Adipocyte (in vitro differentiated cells): ENCODE results near the gene DPYD.

Experiments used
- DNase-seq: peaks from one replicate; pipeline ENCODE4 v3.0.0-alpha.2; 2015; ENCODE audit warnings: low read depth
- H3K27me3 ChIP-seq: replicated peaks from 2 replicates; pipeline ENCODE4 v1.7.0; 2013; ENCODE audit warnings: mild to moderate bottlenecking, low read length, moderate library complexity; ENCODE audit not compliant: control insufficient read depth, insufficient read depth
- H3K36me3 ChIP-seq: 2 replicates; pipeline ENCODE4 v1.7.0; 2013; ENCODE audit warnings: low read length, mild to moderate bottlenecking, moderate library complexity; ENCODE audit not compliant: control insufficient read depth, insufficient read depth, severe bottlenecking
- H3K4me1 ChIP-seq: 2 replicates; pipeline ENCODE4 v1.7.0; 2013; ENCODE audit warnings: mild to moderate bottlenecking, low read length, moderate library complexity; ENCODE audit not compliant: control insufficient read depth, insufficient read depth
- H3K4me3 ChIP-seq: 2 replicates; pipeline ENCODE4 v1.7.0; 2013; ENCODE audit warnings: mild to moderate bottlenecking, low read length, moderate library complexity
- H3K9ac ChIP-seq: 2 replicates; pipeline ENCODE4 v1.7.0; 2013; ENCODE audit warnings: mild to moderate bottlenecking, low read length, moderate library complexity
- H3K9me3 ChIP-seq: 2 replicates; pipeline ENCODE4 v1.7.0; 2013; ENCODE audit warnings: mild to moderate bottlenecking, low read length, moderate library complexity; ENCODE audit not compliant: control insufficient read depth

DPYD gene

GRCh38 chr1:97529600-97529999, 391.2 kb downstream of the DPYD start:
- Histone ChIP-seq H3K9ac (no peak overlapping the region), H3K36me3 (no peaks in the 10 kb centered on the region), H3K4me3 (no peak overlapping the region), H3K9me3 (no peaks in the 10 kb centered on the region), H3K27me3 (no peaks in the 10 kb centered on the region), H3K4me1 (no peaks in the 10 kb centered on the region)
- no peak for DNase-seq

GRCh38 chr1:97524211-97524610, 396.6 kb downstream of the DPYD start:
- Histone ChIP-seq H3K36me3 (no peaks in the 10 kb centered on the region), H3K27me3 (no peaks in the 10 kb centered on the region), H3K4me1 (no peaks in the 10 kb centered on the region), H3K9me3 (peaks cover 2% of the 10 kb centered on the region), H3K9ac (no peak overlapping the region), H3K4me3 (no peak overlapping the region)
- no peak for DNase-seq

GRCh38 chr1:97516588-97516987, 404.2 kb downstream of the DPYD start:
- H3K4me1 ChIP-seq, result no peaks in the 10 kb centered on the region
- no peak overlapping the region for H3K9ac ChIP-seq
- no peaks in the 10 kb centered on the region for H3K27me3 ChIP-seq
- peak; percentile 6 for DNase-seq
- no peak overlapping the region for H3K4me3 ChIP-seq
- no peaks in the 10 kb centered on the region for H3K9me3 ChIP-seq
- H3K36me3 ChIP-seq, result no peaks in the 10 kb centered on the region

GRCh38 chr1:97508653-97509218, 412.1 kb downstream of the DPYD start:
- no peaks in the 10 kb centered on the region for H3K27me3 ChIP-seq
- H3K4me1 ChIP-seq, result peaks cover 6% of the 10 kb centered on the region
- H3K36me3 ChIP-seq, result no peaks in the 10 kb centered on the region
- no peak overlapping the region for H3K4me3 ChIP-seq
- peaks cover 14% of the 10 kb centered on the region for H3K9me3 ChIP-seq
- no peak for DNase-seq
- H3K9ac ChIP-seq, result no peak overlapping the region

GRCh38 chr1:97507863-97508262, 413.0 kb downstream of the DPYD start:
- Histone ChIP-seq H3K9me3 (peaks cover 14% of the 10 kb centered on the region), H3K4me1 (peaks cover 6% of the 10 kb centered on the region), H3K4me3 (no peak overlapping the region), H3K27me3 (no peaks in the 10 kb centered on the region), H3K9ac (no peak overlapping the region), H3K36me3 (no peaks in the 10 kb centered on the region)
- DNase-seq, result peak; percentile 28

GRCh38 chr1:97506368-97506767, 414.5 kb downstream of the DPYD start:
- no peak overlapping the region for H3K9ac ChIP-seq
- H3K27me3 ChIP-seq, result no peaks in the 10 kb centered on the region
- peaks cover 6% of the 10 kb centered on the region for H3K4me1 ChIP-seq
- DNase-seq, result no peak
- H3K4me3 ChIP-seq, result no peak overlapping the region
- peaks cover 14% of the 10 kb centered on the region for H3K9me3 ChIP-seq
- H3K36me3 ChIP-seq, result no peaks in the 10 kb centered on the region

GRCh38 chr1:97505816-97506215, 415.0 kb downstream of the DPYD start:
- Histone ChIP-seq H3K9me3 (peaks cover 12% of the 10 kb centered on the region), H3K9ac (no peak overlapping the region), H3K36me3 (no peaks in the 10 kb centered on the region), H3K27me3 (no peaks in the 10 kb centered on the region), H3K4me1 (peaks cover 6% of the 10 kb centered on the region), H3K4me3 (no peak overlapping the region)
- no peak for DNase-seq

GRCh38 chr1:97505289-97505688, 415.5 kb downstream of the DPYD start:
- no peak for DNase-seq
- Histone ChIP-seq H3K4me3 (no peak overlapping the region), H3K9ac (no peak overlapping the region), H3K4me1 (peaks cover 11% of the 10 kb centered on the region), H3K27me3 (no peaks in the 10 kb centered on the region), H3K36me3 (no peaks in the 10 kb centered on the region), H3K9me3 (peaks cover 7% of the 10 kb centered on the region)

GRCh38 chr1:97502360-97502759, 418.5 kb downstream of the DPYD start:
- Histone ChIP-seq H3K27me3 (no peaks in the 10 kb centered on the region), H3K9me3 (no peaks in the 10 kb centered on the region), H3K4me3 (no peak overlapping the region), H3K36me3 (no peaks in the 10 kb centered on the region), H3K9ac (no peak overlapping the region), H3K4me1 (peaks cover 17% of the 10 kb centered on the region)
- no peak for DNase-seq

- H3K4me3 ChIP-seq, result no peak overlapping the region
- peaks cover 17% of the 10 kb centered on the region for H3K4me1 ChIP-seq
- no peaks in the 10 kb centered on the region for H3K9me3 ChIP-seq
- no peak overlapping the region for H3K9ac ChIP-seq
- no peaks in the 10 kb centered on the region for H3K36me3 ChIP-seq
- DNase-seq, result no peak
- no peaks in the 10 kb centered on the region for H3K27me3 ChIP-seq
These were observed 419.2 kb downstream of the DPYD start for GRCh38 chr1:97501628-97502027.

- no peak overlapping the region for H3K4me3 ChIP-seq
- H3K4me1 ChIP-seq, result peaks cover 17% of the 10 kb centered on the region
- no peak for DNase-seq
- H3K36me3 ChIP-seq, result no peaks in the 10 kb centered on the region
- H3K27me3 ChIP-seq, result no peaks in the 10 kb centered on the region
- H3K9ac ChIP-seq, result no peak overlapping the region
- no peaks in the 10 kb centered on the region for H3K9me3 ChIP-seq
These were observed 420.1 kb downstream of the DPYD start for GRCh38 chr1:97500760-97501159.

- peak; percentile 44 for DNase-seq
- Histone ChIP-seq H3K4me1 (peaks cover 17% of the 10 kb centered on the region), H3K9ac (no peak overlapping the region), H3K4me3 (no peak overlapping the region), H3K27me3 (no peaks in the 10 kb centered on the region), H3K9me3 (no peaks in the 10 kb centered on the region), H3K36me3 (no peaks in the 10 kb centered on the region)
These were observed 421.2 kb downstream of the DPYD start for GRCh38 chr1:97499667-97500066.
